HG03442 (cell line): ENCODE measurements around the gene BMF.
"Not testable (repeated sequence)": the region's sequence is repeated elsewhere in the genome, so short reads cannot be mapped to it uniquely, and the experiment has no call there.

Experiments used
- ATAC-seq: cut with Tn5 transposase; IDR thresholded peaks from one replicate; pipeline ENCODE4 v1.9.1; 2021; ENCODE audit warnings: mild to moderate bottlenecking, moderate library complexity; ENCODE audit not compliant: unreplicated experiment

BMF gene

DNA sequence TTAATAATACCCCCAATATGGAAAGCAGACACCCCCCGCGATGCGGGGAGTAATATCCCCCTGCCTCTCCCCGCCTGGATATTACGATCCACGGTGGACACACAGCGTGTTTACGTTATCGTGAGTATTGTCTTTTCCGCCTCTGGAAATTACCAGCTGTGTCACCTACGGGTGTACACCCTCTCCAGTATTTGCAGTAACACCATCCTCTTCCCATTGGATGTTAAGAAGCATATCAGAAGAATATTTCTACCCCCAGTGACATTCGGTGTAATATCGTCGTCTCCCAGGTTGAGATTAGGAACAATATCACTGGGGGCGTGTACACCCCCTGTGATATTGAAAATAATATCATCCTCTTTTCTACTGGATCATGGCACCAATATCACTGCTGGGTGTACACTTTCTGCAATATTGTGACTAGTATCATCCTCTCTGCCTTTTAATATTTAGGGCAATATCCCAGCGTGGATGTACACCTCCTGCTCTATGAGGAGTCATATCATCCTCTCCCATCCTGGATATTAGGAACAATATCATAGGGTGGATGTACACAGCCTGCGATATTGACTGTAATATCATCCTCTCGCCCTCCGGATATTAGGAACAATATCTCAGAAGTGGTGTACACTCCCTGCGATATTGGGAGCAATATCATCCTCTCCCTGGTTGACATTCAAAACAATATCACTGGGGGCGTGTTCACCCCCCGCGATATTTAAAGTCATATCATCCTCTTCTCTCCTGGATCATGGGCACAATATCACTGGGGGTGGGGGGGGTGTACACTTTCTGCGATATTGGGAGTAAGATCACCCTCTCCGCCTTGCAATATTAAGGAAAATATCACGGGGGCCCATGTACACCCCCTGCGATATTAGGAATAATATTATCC, 20.3 kb upstream of the BMF start:
- ATAC-seq, result no peak

DNA sequence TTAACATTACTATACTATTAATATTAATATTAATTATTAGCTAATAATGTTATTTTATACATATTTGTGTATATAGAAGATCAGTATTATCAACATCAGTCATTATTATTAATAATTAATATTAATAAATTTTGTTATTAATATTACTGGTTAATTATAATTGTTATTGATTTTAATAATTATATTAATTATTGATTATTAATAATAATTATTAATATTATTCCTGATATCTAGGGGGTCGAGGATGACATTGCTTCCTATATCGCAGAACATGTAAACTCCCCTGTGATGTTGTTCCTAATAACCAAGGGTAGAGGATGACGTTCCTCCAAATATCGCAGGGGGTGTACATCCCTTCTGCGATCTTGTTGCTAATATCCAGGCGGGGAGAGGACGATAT, 17.3 kb upstream of the BMF start:
- no peak for ATAC-seq

DNA sequence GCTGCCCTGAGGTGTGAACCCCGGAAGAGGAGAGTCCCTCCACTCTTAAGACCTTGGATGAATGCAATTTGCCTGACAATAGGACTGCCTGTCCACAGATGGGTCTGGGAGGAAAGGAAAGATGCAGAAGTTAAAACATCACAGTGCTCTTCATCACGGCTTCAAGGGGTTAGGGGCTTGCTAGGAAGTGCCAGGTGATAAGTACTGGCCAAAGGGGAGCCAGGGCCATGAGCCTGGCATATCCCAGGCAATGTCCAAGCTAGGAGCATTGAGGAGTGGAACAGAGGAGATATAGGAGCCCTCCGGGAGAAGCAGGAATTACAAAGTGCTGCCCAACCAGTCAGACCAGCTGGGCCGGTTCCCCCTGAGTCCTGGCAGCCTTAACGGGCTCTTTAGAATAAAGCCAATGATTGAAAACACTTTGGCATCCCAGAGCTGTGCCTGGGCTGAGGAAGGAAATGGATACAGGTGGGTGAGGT, 16.2 kb upstream of the BMF start:
- not testable (repeated sequence) for ATAC-seq

GRCh38 chr15:40124333-40124732, 15.7 kb upstream of the BMF start:
- not testable (repeated sequence) for ATAC-seq

DNA sequence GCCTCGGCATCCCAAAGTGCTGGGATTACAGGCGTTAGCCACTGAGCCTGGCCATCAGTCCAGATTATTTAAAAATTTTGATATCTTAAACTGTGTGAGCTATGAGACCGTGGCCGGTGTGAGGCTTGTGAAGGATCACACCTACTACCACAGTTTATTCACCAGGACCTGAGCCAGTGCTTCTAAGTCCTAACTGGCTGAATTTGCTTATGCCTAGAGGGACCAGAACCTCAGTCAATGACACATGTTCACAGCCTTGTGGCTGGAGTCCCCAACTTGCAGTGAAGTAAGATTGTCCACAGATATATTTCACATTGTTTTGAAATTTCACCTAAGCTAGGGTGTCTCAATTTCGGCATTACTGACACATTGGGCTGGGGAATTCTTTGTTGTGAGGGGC, 15.2 kb upstream of the BMF start:
- ATAC-seq, result not testable (repeated sequence)

DNA sequence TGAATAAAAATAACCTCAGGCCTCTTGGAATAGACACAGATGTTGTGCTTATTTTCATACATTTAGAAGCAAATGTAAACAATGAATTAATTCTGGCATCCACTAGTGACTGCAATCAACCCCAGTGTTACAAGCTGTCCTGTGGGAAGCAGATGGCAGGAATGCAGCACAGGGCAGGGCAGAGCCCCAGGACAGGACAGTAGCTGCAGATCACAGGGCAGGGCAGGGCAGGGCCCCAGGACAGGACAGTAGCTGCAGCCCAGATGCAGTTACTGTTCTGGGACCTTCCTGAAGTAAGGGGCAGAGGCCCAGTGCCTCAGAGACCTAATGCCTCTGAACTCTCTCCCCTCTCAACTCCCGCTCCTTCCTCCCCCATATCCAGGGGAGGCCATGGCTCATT, 14.3 kb upstream of the BMF start:
- ATAC-seq, result not testable (repeated sequence)

DNA sequence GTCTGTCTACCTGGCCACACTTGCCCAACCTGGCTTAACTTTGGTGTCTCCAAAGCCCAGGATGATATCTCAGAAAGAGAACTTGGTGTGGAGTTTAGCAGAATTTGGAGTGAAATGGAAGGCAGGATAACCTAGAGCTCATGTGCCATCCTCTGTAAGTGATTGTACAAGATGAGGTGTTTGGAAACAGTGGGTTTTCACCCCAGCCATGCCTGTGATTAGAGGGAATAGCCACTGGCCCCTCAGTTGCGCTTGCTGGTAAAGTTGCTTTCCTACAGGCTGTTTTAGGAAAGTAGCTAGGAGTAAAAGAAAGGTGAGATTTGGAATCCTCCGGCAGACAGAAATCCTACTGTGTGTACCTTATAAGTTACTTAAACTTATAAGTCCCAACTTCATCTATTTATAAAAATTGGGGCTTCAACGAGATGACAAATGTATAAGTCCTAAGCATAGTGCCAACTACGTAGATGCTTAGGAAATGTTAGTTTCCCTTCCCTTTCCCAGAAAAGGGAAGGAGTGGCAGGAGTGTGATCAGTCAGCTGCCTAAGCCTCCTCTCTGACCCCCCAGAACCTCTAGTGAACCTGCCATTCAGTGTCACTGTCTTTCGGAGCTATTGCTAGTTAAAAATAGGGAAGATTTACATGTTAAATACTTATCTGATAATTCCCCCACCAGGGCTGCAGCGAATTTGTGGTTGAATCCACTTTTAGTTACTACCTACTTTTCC, 13.4 kb upstream of the BMF start:
- no peak for ATAC-seq

GRCh38 chr15:40118473-40118872, 9.8 kb upstream of the BMF start:
- no peak for ATAC-seq

GRCh38 chr15:40115670-40116093, 7.0 kb upstream of the BMF start:
- ATAC-seq, result peak; percentile 90

DNA sequence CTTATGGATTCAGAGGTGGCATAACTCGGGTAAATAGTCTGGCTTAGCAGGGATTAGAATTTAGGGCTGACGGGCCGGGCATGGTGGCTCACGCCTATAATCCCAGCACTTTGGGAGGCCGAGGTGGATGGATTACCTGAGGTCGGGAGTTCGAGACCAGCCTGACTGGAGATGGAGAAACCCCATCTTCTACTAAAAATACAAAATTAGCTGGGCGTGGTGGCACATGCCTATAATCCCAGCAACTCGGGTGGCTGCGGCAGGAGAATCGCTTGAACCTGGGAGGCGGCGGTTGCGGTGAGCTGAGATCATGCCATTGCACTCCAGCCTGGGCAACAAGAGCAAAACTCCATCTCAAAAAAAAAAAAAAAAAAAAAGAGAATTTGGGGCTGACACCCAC, 6.4 kb upstream of the BMF start:
- ATAC-seq, result not testable (repeated sequence)

- no peak for ATAC-seq
Measured at GRCh38 chr15:40114218-40114617, 5.5 kb upstream of the BMF start.

DNA sequence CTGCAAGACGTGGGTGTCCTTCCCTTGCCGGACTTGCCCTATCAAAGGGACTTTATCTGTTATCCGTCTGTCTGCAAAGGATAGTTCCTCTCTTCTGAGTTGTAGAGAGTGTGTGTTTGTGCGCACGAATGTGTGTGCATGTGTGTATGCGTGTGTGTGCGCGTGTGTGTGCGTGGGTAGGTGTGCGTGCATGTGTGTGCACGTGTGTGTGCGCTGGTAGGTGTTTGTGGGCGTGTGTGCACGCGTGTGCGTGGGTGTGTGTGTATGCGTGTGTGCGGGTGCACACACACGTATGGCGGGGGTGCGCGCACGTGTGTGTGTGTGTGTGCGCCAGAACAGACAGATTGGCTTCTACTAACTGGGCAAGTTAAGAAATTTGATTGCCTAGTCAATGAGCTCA, 4.1 kb upstream of the BMF start:
- no peak for ATAC-seq

DNA sequence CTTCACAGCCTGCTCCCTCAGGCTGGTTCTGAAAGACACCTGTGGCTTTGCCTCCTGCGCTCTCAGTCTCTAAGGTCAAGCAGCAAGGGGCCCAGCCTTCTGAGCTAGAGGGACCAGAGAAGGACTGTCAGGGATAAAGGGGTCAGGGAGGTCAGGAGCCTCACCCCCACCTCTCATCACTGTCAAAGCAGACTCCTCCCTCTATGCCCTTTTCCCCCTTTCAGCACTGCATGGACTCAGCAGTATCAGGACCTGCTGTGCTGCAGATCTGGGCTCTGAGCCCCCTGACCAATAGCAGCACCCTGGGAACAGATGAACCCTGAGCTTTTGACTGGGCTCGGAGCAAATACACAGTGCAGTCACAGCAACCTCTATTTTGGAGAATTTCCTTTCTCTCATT, 3.2 kb upstream of the BMF start:
- ATAC-seq, result no peak

DNA sequence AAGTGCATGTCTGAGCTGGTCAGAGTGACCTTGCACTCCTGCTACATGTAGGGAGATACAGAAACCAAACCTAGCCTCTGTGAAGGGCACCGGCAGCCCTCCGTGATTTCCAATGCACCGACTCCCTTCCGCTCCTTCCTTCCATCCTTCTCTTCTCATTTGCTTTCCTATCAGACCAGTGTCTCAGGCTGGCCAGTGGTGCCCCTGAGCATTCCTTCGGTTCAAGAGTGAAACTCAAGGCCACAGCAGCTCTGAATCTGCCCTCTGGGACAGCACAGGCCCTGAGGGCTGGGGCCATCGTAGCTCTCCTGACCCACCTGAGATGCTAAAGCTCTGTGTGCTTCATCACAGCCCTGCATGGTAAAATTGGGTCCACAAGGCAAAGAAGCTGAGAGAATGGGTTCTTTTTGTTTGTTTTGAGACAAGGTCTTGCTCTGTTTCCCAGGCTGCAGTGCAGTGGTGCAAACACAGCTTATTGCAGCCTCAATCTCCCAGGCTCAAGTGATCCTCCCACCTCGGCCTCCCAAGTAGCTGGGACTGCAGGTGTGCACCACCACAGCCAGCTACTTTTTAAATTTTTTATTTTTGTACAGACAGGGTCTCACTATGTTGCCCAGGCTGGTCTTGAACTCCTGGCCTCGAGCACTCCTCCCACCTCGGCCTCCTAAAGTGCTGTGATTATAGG, 2.3 kb upstream of the BMF start:
- ATAC-seq, result no peak

DNA sequence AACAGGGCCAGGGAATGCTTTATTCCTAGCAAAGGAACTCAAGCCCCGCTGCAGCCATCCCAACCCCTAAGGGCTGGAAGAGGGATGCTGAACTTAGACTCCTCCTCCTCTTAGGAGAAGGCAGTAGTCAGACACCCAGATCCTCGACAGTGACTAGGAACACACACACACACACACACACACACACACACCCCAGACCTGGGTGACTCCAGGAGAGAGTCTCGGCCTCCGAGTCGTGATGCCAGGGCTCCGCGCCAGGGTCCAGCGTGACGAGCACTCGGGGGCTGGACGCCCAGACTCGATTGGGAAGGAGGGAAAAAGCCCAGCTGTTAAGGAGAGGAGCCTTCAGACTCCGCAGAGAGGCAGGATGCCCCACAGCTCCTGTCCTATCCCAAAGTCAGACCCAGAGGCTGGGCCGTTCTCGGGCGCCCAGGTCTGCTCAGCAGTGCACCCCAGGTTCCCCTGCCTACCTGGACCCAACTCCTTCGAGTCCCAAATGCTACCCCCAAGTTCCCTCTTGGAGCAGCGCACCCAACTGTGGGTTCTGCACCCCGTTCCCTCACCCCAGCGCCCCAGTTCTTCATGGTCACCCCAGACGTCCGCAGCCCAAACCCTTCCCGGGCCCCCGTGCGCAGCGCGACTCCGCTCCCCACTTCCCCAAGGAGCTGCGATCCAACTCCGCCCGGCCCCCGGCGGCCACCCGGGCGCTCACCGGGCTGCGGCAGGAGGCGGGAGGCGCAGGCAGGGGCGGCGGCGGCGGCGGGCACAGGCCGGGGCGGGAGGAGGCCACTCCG, 421 bp downstream of the BMF start:
- no peak for ATAC-seq

DNA sequence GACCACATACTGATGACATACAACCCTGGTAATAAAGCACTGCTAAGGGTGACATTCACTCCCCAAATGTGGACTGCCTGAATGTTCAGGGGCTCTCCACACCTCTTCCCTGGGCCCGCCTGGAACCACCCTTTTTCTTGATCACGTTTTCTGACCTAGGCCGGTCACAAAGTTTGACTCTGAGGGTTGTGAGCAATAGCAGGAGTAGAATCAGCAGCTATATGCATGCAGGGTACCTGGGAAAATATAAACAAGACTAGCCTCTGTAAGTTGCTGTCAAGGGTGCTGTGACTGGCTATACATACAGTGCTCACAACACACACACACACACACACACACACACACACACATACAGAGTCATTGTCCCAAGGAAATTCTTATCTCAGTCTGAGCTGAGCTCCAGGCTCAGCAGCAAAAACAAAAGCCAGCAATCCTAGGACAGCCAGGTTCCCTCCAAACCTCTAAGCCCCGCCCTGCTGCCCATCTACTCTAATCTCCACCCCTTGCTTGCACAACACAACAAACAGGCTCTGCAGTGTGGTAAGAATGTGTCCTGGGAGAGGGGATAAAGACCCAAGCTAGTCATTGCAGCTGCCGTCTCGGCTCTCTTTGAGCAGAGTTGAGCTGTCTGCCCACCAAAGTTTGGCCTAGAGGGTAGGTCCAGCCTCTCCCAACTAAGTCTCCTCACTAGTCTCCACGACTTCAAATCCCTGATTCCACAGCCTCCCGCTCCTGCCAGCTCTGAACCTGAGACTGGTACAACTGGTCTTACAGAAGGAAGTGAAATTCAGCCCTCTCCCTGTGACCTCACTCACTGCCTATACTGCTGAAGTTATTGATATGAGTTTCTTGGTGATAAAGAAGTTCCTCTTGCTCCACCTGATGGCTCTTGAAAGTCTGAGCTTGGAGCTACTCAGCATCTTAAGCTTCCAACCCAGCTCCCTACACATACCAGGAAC, 2.2 kb downstream of the BMF start:
- ATAC-seq, result peak; percentile 29

GRCh38 chr15:40105517-40106202, 3.0 kb downstream of the BMF start:
- no peak for ATAC-seq

GRCh38 chr15:40104865-40105516, 3.7 kb downstream of the BMF start:
- ATAC-seq, result peak; percentile 27
